Kidney capillary endothelial cell (primary cell): ENCODE measurements around the gene ABCA1.

Experiments
- DNase-seq: peaks from one replicate; pipeline ENCODE4 v3.0.0-alpha.2; 2018; ENCODE audit warnings: low spot score

The ABCA1 gene

GRCh38 chr9:104844710-104845109 lies 83.2 kb downstream of the ABCA1 start:
- DNase-seq = no peak

DNA sequence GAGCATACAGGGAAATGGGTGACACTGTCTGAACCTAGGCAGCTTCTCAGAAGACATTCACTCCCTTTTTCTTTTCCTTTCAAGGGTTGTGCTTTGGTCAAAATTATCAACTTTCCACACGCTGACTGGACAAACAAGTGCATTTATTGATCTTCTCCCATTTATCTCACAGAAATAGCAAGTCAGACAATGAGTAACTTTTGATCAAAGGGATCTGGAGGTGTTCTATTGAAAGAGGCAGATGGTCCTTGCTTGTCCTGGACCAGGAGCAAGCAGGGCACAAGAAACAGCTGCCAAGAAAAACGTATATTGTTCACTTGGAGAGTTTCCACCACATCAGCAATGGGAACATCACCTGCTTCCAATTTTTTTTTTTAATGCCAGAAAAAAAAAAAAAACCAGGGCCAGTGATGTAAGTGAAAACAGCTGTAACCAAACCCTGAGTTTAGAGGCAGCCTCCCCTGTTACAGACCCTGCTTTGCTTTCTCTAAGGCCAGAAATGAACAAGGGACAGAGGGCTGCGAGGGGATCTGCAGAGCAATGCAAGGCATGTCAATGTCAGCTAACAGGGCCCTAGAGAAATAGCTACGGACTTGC lies 84.2 kb downstream of the ABCA1 start:
- no peak for DNase-seq

DNA sequence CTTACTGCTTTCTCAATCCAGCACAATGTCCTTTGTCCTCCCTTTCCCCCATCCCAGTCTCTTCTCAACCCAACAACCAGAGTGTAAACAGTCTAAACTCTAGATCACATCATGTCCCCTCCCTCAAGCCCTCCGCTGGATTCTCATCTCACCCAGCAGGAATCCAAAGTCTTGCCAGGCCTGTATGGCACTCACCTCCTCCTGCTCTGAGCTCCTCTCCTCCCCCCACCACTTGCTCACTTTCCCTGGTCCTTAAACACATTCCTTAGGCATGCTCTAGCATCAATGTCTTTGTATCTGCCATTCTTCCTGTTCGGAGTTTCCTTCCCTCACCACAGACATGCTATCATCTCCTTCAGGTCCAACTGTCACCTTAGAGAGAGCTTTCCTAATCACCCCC lies 85.3 kb downstream of the ABCA1 start:
- no peak for DNase-seq

DNA sequence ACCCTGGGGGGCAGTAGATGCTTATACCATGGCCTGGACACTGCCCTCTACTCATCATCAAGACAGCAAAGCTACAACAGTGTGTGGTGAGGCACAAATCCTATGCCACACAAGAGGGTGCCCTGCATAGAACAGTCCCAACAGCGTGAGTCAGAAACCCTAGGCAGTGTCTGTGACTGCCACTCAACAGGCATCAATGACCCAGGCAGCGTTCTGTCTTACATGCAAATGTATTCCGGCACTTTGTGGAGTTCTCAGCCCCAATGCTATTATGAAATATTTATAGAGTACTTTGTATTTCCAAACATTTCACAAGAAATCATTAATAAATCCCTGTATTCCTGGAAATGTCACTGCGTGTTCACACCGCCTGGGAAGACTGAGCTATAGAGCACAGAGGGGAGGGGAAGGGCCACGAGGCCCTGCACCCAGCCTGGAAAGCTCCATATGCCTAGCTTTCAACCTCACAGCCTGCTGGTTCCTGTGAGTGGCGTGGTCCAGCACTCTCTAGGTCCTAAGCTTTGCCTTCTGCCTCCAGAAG lies 86.3 kb downstream of the ABCA1 start:
- DNase-seq = no peak

DNA sequence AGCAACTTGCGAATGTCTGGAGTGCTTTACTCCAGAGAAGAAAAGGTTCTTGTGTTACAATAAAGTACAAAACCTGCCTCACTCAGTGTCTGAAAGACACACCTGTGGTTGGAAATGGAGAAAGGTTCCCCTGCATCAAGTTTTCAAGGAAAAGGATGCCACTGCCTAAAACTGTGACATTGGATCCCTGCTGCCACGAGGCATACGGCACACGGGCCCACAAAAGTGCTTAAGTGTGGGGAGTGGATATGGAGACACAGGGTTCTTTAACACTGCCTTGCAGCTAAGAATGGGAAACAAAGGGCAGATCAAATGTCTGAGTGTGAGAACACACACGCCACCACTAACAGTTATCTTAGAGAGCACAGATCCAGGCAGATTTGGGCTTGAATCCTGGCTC lies 89.0 kb downstream of the ABCA1 start:
- DNase-seq = no peak

DNA sequence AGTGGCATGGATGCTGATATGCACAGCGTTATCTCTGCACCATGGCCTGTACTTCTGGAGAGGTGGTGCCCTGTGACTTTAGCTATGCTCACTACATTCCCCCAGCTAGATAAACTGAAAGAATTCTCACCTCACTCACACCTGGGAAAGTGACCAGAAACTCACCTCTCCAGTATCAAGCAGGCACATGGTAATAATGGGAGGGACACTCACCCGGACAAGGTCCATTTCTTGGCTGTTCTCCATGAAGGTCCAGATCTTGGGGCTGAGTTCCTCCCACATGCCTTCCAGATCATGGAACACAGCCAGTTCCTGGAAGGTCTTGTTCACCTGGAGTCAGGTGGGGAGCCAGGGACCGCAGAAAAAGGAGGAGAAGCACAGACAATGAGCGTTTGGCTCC lies 91.2 kb downstream of the ABCA1 start:
- no peak for DNase-seq

- no peak for DNase-seq
Measured at GRCh38 chr9:104836235-104836634, 91.7 kb downstream of the ABCA1 start.

DNA sequence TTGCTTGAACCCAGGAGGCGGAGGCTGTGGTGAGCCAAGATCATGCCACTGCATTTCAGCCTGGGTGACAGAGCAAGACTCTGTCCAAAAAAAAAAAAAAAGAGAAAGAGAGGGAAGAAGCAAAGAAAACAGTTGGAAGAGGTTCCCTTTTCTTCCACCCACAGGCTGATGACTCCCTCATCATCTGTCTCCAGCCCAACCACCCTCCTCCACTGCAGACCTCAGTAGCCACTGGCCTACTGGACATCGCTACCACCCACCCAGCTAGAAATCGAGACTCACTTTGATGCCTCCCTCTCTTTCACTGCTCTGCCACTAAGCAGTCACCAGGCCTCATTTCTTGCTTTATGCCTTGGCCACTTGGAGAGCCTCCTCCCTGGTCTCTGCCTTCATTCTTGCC lies 92.8 kb downstream of the ABCA1 start:
- no peak for DNase-seq

GRCh38 chr9:104833696-104834095 lies 94.3 kb downstream of the ABCA1 start:
- DNase-seq = no peak

DNA sequence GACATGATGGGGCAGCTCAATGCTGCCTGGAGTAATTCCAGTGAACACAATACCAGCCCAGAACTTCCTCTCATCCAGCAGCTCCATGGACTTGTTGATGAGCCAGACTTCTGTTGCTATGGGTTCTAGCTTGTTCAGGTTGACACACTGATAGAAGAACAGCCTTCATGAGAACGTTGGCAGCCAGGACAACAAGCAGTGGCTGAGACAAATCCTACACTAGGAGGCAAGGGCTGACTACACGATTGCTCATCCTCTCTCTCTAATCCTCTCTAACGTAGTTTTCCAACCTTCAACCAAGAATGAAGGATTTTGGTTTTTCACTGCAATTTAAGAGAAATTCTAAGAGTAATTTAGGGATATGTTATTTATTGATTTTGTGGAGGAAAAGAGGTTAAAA lies 96.3 kb downstream of the ABCA1 start:
- DNase-seq = no peak

DNA sequence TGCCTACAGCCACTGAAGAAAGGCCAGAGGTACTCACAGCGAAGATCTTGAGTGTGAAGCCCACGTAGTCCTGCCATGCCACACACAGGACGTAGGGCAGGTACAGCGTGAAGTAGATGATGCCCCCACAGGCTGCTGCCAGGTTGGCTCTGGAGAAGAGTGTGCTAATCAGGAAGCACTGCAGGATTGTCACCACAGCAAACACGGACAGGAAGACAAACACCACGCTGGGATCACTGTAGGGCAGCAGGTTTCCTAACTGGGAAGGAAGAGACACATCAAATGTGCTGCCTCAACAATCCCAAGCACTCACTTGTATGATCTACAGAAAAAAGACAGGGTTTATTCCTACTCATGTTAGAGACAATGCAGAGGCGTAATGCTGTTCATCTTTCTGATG lies 101.0 kb downstream of the ABCA1 start:
- no peak for DNase-seq

GRCh38 chr9:104826079-104826775 lies 101.7 kb downstream of the ABCA1 start:
- DNase-seq = no peak

GRCh38 chr9:104820336-104820735 lies 107.6 kb downstream of the ABCA1 start:
- no peak for DNase-seq

GRCh38 chr9:104819033-104819432 lies 108.9 kb downstream of the ABCA1 start:
- DNase-seq = no peak

GRCh38 chr9:104817437-104817836 lies 110.5 kb downstream of the ABCA1 start:
- no peak for DNase-seq

GRCh38 chr9:104815851-104816565 lies 111.9 kb downstream of the ABCA1 start:
- no peak for DNase-seq

DNA sequence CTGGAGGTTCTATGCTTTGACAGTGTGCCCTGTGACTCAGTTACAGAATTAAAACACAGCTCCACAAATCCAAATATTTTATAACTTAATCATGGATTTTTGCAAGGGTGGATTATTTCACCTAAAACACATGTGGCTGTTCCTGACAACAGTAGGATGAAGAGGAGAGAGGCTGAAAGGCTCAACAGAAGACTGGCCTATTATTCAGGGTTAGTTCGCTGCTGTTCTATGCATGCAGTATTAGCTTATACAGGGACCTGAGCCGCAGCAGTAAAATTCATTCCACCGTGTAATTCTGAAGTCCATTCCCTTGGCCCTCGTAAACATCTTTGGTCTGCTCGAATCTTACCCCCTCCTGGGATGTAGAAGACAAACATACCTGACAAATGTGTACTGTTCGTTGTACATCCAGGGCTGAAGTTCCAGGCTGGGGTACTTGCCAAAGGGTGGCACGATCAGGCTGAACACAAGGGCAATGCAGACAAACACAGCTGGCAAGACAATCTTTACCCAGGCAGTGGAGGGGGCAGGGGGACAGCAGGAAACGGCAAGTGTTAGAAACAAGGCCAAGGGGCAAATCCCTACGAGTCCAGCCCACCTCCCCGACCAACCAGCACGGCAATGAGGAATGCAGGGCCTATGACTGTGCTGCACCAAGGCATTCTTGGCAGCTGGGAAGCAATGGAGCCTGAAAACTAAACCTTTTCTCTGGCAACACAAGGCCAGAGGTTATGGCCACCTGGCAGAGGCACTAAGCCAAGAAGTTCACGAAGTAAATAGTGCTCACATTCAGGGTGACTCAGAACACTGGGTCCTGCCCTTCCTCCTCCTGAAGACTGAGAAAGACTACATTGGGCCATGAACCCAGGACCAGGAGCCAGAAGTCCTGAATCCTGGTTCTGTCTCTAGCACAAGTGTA lies 117.3 kb downstream of the ABCA1 start:
- DNase-seq = no peak

DNA sequence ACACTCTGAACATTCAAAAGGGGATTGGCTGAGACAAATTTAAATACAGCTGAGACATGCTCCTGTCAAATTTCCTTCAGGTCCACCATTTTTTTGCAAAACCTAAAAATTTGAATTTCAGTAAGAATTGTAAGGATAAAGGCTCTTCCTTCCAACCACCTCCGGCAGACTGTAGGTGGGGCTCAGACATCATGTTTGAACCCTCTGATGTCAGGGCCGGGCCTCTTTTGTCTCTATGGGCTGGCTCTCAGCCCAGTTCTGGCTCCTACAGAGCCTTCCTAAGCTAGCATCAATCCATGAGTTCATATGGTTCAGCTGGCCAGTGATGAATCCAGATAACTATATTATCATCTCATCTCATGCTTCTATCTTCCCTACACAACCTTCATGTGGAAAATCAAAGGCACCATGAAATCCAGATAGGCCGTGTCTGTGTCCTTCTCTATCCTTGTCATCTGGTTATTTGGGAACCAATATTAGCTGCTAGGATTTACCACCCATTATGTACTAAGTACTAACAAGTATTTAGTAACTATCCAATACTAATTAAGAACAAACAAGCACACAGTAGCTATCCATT lies 119.8 kb downstream of the ABCA1 start:
- DNase-seq = peak; percentile 45

DNA sequence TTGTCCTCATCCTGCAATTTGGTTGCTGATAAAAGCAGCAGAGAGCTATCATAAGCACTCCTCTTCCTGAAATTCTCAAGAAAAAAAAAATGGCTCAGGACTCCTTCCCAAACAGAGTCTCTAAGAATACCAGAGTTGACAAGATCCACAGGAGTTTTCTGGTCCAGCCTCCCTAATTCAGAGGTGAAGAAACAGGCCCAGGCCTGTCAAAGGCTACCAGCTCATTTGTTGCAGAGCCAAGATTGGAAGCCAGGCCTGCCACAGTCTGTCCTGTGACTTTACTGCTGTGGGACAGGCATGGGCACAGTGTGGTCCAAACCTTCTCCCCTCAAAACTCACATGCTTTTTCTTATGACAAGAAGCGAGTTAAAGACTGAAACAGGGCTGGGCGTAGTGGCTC lies 122.5 kb downstream of the ABCA1 start:
- DNase-seq = no peak

GRCh38 chr9:104802906-104803305 lies 125.0 kb downstream of the ABCA1 start:
- no peak for DNase-seq

DNA sequence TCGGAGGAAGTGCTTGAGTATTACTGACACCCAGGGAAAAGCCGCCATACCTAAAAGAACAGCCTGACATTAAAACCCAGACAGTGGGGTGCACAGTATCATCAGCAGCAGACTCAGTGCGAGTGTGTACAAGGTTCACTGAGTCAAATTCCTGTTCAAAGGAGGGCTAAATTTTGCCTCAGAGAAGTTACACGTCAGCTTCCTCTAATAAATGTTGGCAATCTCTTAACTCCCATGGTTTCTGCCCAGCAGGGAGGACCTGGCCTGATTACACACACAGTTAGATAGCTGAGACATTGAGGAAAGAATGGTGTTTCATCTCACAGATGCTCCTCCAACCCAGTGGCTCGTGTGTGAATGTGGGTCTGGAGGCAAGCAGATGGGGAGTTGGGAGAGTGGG lies 125.8 kb downstream of the ABCA1 start:
- DNase-seq = no peak
